GM19035 (cell line): ENCODE results near the gene EPB41L1.

Source experiments
- ATAC-seq: cut with Tn5 transposase; IDR thresholded peaks from one replicate; pipeline ENCODE4 v1.9.1; 2021; ENCODE audit not compliant: unreplicated experiment

EPB41L1 gene

DNA sequence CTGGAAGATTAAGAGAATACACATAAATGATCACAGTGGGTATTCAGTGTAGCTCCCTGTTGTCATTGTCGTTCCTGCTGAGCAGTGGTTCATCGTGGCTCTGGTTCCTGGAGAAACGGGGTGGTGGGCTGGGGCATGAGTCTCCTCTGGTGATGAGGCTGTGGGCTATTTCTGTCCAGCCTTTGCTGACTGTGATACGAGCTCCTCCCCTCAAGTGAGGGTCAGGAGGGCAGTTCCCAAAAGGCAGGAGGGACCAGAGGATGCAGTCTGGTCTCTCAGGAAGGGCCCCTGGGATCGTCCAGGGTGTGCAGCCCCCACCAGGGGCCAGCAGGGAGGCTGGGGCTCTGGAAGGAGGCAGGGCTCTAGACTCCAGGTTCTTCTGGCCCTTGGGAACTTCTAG is 120.5 kb downstream of the EPB41L1 start:
- no peak for ATAC-seq

DNA sequence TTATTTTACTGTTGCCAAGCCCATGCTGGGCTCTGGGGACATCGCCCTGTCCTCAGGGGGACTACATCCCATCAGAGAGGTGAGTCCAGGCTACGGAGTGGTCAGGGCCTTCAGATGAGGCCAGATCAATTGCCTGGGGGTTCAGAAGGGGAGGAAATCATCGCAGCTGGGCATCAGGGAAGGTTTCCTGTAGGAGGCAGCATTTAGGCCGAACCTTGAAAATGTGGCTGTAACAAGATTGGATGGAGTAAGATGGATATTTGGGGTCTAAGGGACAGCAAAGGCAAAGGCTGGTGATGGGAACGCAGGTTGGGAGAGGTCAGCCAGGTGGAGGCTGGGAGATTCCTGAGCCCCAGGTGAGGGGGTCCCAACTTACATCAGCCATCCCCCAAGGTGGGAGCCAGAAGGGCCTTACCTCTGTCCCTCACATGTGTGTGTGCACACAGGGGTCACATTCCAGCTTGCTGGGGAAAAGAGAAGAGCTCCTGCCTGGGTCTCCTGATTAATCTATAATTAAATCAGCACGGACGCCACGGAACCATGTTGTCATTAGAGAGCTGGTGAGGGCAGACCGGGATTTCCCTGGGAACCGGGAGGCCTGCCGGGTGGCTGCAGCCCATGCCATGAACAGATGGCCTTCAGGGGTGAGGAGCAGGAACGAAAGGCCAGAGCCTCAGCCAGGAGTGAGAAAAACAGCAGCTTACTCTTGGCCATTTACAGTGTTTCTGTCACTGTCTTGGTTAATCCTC is 121.1 kb downstream of the EPB41L1 start:
- ATAC-seq, result no peak

DNA sequence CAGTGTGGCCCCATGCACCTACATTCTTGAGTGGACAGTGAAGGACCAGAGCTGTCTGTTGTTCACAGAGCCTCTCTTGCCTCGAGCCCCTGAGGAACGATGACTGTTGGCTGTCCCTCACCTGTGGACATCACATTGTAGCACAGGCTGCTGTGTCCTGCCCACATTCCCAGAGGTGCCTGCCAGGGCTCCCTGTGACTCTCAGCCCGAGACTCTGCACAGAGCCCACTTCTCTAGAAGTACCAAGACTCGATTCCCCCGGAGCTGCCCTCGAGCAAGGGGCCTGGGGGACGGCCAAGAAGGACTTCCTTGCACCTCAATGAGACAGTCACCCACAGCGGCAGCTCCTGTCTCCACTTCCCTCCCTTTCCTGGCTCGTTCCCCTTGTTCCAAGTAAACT is 123.0 kb downstream of the EPB41L1 start:
- no peak for ATAC-seq

DNA sequence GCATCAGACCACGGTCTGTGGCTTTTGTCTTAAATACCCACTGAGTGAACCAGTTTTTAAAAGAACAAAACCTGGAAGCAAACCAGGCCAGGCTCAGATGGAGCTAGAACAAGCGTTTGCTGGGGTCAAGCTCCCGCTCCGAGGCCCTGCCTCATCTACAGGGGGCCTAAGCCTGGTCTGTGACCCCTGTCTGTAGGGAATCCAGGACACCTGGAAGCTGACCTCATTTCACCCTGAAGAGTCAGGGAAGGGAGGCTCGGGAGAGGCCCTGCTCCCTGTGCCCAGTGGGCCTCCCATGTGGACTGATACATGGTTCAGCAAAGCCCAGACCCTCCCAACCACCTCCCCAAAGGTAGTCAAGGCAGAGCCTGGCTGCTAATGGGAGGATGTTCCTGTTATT is 124.8 kb downstream of the EPB41L1 start:
- ATAC-seq, result no peak

DNA sequence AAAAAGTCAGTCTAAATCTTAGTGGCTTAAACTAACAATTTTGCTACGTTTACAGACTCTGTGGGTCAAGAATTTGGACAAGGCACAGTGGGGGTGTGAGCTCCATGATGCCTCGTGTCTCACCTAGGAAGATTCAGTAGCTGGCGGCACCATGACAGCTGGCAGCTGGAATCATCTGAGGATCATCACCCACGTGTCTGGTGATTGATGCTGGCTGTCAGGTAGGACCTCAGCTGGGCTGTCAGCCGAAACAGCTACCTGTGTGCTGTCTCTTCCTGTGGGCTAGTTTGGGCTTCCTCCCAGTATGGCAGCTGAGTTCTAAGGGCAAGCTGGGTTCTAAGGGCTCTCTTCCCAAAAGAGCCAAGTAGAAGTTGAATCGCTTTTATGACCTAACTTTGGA is 125.2 kb downstream of the EPB41L1 start:
- ATAC-seq, result no peak

DNA sequence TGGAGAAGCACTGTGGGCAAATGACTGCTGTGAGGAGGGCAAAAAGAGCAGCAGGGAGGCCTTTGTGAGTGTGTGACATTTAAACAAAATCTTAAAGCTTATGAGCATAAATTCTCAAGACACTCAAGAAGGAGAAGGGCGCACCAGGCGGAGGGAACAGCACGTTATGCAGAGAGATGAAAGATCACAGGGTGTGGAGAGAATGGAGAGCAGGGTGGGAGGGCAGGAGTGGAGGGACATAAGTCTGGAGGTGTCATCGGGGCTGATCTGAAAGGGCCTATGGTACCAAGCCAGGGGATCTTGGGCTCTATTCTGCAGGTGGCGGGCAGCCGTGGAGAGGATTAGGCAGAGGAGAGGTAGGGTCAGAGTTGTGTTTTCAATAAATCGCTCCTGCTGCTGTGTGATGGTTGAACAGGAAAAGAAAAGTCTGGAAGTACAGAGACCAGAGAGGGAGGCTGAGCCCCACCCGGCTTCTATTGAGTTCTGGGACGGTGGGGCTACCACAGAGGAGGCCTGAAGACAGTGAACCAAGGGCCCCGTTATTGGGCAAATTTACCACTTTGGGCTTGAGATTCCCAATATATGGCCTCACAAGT is 127.3 kb downstream of the EPB41L1 start:
- ATAC-seq, result no peak
